ENCODE data around the gene ATOH8.
"Not testable (repeated sequence)": the region's sequence is repeated elsewhere in the genome, so short reads cannot be mapped to it uniquely, and the experiment has no call there.

The ATOH8 gene

GRCh38 chr2:85828725-85829124 is 74.9 kb downstream of the ATOH8 start:
- no peak for DNase-seq (ENCODE audit: low spot score)

- DNase-seq (ENCODE audit: low spot score) = not testable (repeated sequence)
Measured at GRCh38 chr2:85829394-85829793, 75.6 kb downstream of the ATOH8 start.

- peak; percentile 33 for DNase-seq (ENCODE audit: low spot score)
Measured at GRCh38 chr2:85830645-85831044, 76.9 kb downstream of the ATOH8 start.

- DNase-seq (ENCODE audit: low spot score) = no peak
Measured at GRCh38 chr2:85831735-85832134, 77.9 kb downstream of the ATOH8 start.

GRCh38 chr2:85834466-85834865 is 80.7 kb downstream of the ATOH8 start:
- no peak for DNase-seq (ENCODE audit: low spot score)

All from CD4-positive, alpha-beta T cell treated with Interleukin-15 for 4 hours (primary cell).